Type B pancreatic cell (in vitro differentiated cells): ENCODE measurements around the gene GASK1A. TPM values are rescaled to one million over a fixed set of nuclear protein-coding genes. Genes with fewer than 3 reads are reported as not detected.

ENCODE experiments used
- DNase-seq: peaks from one replicate; pipeline ENCODE4 v3.0.0; 2021; ENCODE audit warnings: mixed read lengths; ENCODE audit not compliant: unreplicated experiment; ENCODE audit errors: extremely low spot score
- H3K27ac Mint-ChIP-seq: 2 replicates; pipeline ENCODE4 v1.8.0; 2021; ENCODE audit warnings: mild to moderate bottlenecking, mixed read lengths
- H3K27me3 Mint-ChIP-seq: 2 replicates; pipeline ENCODE4 v1.8.0; 2021; ENCODE audit warnings: mixed read lengths
- H3K36me3 Mint-ChIP-seq: 2 replicates; pipeline ENCODE4 v1.8.0; 2021; ENCODE audit warnings: mixed read lengths
- H3K4me1 Mint-ChIP-seq: one replicate; pipeline ENCODE4 v1.8.0; 2021; ENCODE audit warnings: mixed read lengths; ENCODE audit not compliant: unreplicated experiment
- H3K4me3 Mint-ChIP-seq: 2 replicates; pipeline ENCODE4 v1.8.0; 2021; ENCODE audit warnings: mild to moderate bottlenecking, mixed read lengths
- H3K9me3 Mint-ChIP-seq: 2 replicates; pipeline ENCODE4 v1.8.0; 2021; ENCODE audit warnings: mixed read lengths
- CTCF ChIP-seq: fragments of 200-600 bp; sonication (generic); conservative IDR thresholded peaks from 2 replicates; pipeline ENCODE4 v1.5.0; 2021; ENCODE audit warnings: antibody characterized with exemption, mild to moderate bottlenecking
- total RNA-seq: library from RNA; stranded (reverse); gene quantifications from 2 replicates; pipeline ENCODE4 v1.2.1, GENCODE V29; 2021; ENCODE audit warnings: low replicate concordance

The GASK1A gene
- total RNA-seq, 1 donor from 2014 or later: 0.89 TPM

GRCh38 chr3:43086460-43087165, 107.5 kb downstream of the GASK1A start:
- no peak for TF ChIP-seq CTCF
- H3K4me1 Mint-ChIP-seq: peaks cover 4% of the 10 kb centered on the region
- peak overlapping the region; percentile 9 for H3K27ac Mint-ChIP-seq
- peaks cover 10% of the 10 kb centered on the region for H3K9me3 Mint-ChIP-seq
- no peak for DNase-seq
- no peak overlapping the region for H3K4me3 Mint-ChIP-seq
- H3K36me3 Mint-ChIP-seq: peaks cover 15% of the 10 kb centered on the region
- H3K27me3 Mint-ChIP-seq: no peaks in the 10 kb centered on the region

- DNase-seq: no peak
- Mint-ChIP-seq H3K9me3 (peaks cover 10% of the 10 kb centered on the region), H3K27me3 (no peaks in the 10 kb centered on the region), H3K4me3 (no peak overlapping the region), H3K27ac (no peak overlapping the region), H3K4me1 (peaks cover 4% of the 10 kb centered on the region), H3K36me3 (peaks cover 13% of the 10 kb centered on the region)
- no peak for TF ChIP-seq CTCF
These were observed 108.2 kb downstream of the GASK1A start for GRCh38 chr3:43087249-43087776.

GRCh38 chr3:43089081-43089480, 110.0 kb downstream of the GASK1A start:
- no peak for TF ChIP-seq CTCF
- H3K27me3 Mint-ChIP-seq: no peaks in the 10 kb centered on the region
- H3K36me3 Mint-ChIP-seq: peaks cover 9% of the 10 kb centered on the region
- peaks cover 10% of the 10 kb centered on the region for H3K9me3 Mint-ChIP-seq
- H3K4me1 Mint-ChIP-seq: peaks cover 4% of the 10 kb centered on the region
- H3K4me3 Mint-ChIP-seq: no peak overlapping the region
- no peak for DNase-seq
- H3K27ac Mint-ChIP-seq: no peak overlapping the region

GRCh38 chr3:43090238-43090637, 111.1 kb downstream of the GASK1A start:
- Mint-ChIP-seq H3K4me1 (peaks cover 4% of the 10 kb centered on the region), H3K27me3 (no peaks in the 10 kb centered on the region), H3K4me3 (no peak overlapping the region), H3K36me3 (peaks cover 4% of the 10 kb centered on the region), H3K27ac (no peak overlapping the region), H3K9me3 (peaks cover 5% of the 10 kb centered on the region)
- TF ChIP-seq CTCF: no peak
- DNase-seq: no peak

- Mint-ChIP-seq H3K27ac (no peak overlapping the region), H3K9me3 (peaks cover 5% of the 10 kb centered on the region), H3K4me3 (no peak overlapping the region), H3K4me1 (peaks cover 4% of the 10 kb centered on the region), H3K27me3 (no peaks in the 10 kb centered on the region), H3K36me3 (peaks cover 4% of the 10 kb centered on the region)
- DNase-seq: no peak
- TF ChIP-seq CTCF: no peak
These were observed 112.4 kb downstream of the GASK1A start for GRCh38 chr3:43091481-43091880.
